Measurements from ENCODE around the gene AMMECR1. TPM values are rescaled to one million over a fixed set of nuclear protein-coding genes. Genes with fewer than 3 reads are reported as not detected.

The AMMECR1 gene
- total RNA-seq, 1 donor from 2014 or later: 16.0 TPM

GRCh38 chrX:110201799-110202198, 116.1 kb downstream of the AMMECR1 start:
- TF ChIP-seq CTCF (IDR thresholded peaks at IDR 0.05; ENCODE audit: insufficient read depth, low read length, poor library complexity, severe bottlenecking): no peak
- peaks cover 1% of the 10 kb centered on the region for H3K36me3 ChIP-seq (ENCODE audit: control insufficient read depth, insufficient read depth, low read length)
- no peaks in the 10 kb centered on the region for H3K27me3 ChIP-seq (ENCODE audit: control insufficient read depth, insufficient read depth, low read length)
- no peak for DNase-seq (ENCODE audit: low read depth)
- no peak overlapping the region for H3K4me3 ChIP-seq (ENCODE audit: low read depth, low read length)

- TF ChIP-seq CTCF (IDR thresholded peaks at IDR 0.05; ENCODE audit: insufficient read depth, low read length, poor library complexity, severe bottlenecking): no peak
- H3K4me3 ChIP-seq (ENCODE audit: low read depth, low read length): no peak overlapping the region
- H3K36me3 ChIP-seq (ENCODE audit: control insufficient read depth, insufficient read depth, low read length): peaks cover 1% of the 10 kb centered on the region
- no peak for DNase-seq (ENCODE audit: low read depth)
- no peaks in the 10 kb centered on the region for H3K27me3 ChIP-seq (ENCODE audit: control insufficient read depth, insufficient read depth, low read length)
Measured at GRCh38 chrX:110194977-110195376, 122.9 kb downstream of the AMMECR1 start.

GRCh38 chrX:110192516-110192915, 125.4 kb downstream of the AMMECR1 start:
- Histone ChIP-seq H3K27me3 (ENCODE audit: control insufficient read depth, insufficient read depth, low read length) (no peaks in the 10 kb centered on the region), H3K4me3 (ENCODE audit: low read depth, low read length) (no peak overlapping the region), H3K36me3 (ENCODE audit: control insufficient read depth, insufficient read depth, low read length) (no peaks in the 10 kb centered on the region)
- DNase-seq (ENCODE audit: low read depth): no peak
- TF ChIP-seq CTCF (IDR thresholded peaks at IDR 0.05; ENCODE audit: insufficient read depth, low read length, poor library complexity, severe bottlenecking): no peak

- no peak for TF ChIP-seq CTCF (IDR thresholded peaks at IDR 0.05; ENCODE audit: insufficient read depth, low read length, poor library complexity, severe bottlenecking)
- DNase-seq (ENCODE audit: low read depth): no peak
- Histone ChIP-seq H3K36me3 (ENCODE audit: control insufficient read depth, insufficient read depth, low read length) (no peaks in the 10 kb centered on the region), H3K27me3 (ENCODE audit: control insufficient read depth, insufficient read depth, low read length) (no peaks in the 10 kb centered on the region), H3K4me3 (ENCODE audit: low read depth, low read length) (no peak overlapping the region)
Measured at GRCh38 chrX:110188701-110189558, 129.0 kb downstream of the AMMECR1 start.

GRCh38 chrX:110183314-110183713, 134.6 kb downstream of the AMMECR1 start:
- Histone ChIP-seq H3K36me3 (ENCODE audit: control insufficient read depth, insufficient read depth, low read length) (no peaks in the 10 kb centered on the region), H3K27me3 (ENCODE audit: control insufficient read depth, insufficient read depth, low read length) (peaks cover 2% of the 10 kb centered on the region), H3K4me3 (ENCODE audit: low read depth, low read length) (no peak overlapping the region)
- DNase-seq (ENCODE audit: low read depth): no peak
- no peak for TF ChIP-seq CTCF (IDR thresholded peaks at IDR 0.05; ENCODE audit: insufficient read depth, low read length, poor library complexity, severe bottlenecking)

- H3K36me3 ChIP-seq (ENCODE audit: control insufficient read depth, insufficient read depth, low read length): no peaks in the 10 kb centered on the region
- peaks cover 2% of the 10 kb centered on the region for H3K27me3 ChIP-seq (ENCODE audit: control insufficient read depth, insufficient read depth, low read length)
- no peak for TF ChIP-seq CTCF (IDR thresholded peaks at IDR 0.05; ENCODE audit: insufficient read depth, low read length, poor library complexity, severe bottlenecking)
- DNase-seq (ENCODE audit: low read depth): no peak
- no peak overlapping the region for H3K4me3 ChIP-seq (ENCODE audit: low read depth, low read length)
Measured at GRCh38 chrX:110182865-110183264, 135.0 kb downstream of the AMMECR1 start.
